ENCODE results near the gene CPSF4L.

CPSF4L gene

DNA sequence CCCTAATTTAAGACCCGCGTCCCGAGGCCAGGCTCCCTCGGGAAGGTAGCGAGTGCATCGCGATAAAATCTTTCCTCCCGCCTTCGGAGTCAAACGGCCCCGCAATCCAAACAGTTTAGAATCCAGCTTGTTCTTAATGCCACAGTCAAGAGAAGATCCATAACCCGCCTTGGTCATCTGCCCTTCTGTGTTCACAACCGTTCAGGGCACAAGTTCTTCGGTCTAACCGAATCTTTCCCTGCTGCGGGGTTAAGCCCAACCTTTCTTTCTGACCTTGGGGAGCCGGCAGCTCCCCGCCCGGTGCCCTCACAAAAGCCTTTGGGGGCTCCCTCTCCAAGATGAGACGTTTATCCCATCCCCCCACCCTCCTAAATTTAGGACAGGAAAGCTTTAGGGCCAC lies 30.3 kb downstream of the CPSF4L start:
- no peaks in the 10 kb centered on the region for H3F3A ChIP-seq (ENCODE audit: insufficient read depth, low read length)
- peaks cover 68% of the 10 kb centered on the region for H3K79me2 ChIP-seq (ENCODE audit: low read length)
- H3K9ac ChIP-seq (ENCODE audit: low read length), result peak overlapping the region; percentile 83
- no peak for TF ChIP-seq EZH2phosphoT487 (IDR thresholded peaks at IDR 0.05; ENCODE audit: low read length)
- TF ChIP-seq EZH2 (optimal IDR thresholded peaks at IDR 0.05; ENCODE audit: low read depth, low read length), result no peak
- TF ChIP-seq, protein P1, sequence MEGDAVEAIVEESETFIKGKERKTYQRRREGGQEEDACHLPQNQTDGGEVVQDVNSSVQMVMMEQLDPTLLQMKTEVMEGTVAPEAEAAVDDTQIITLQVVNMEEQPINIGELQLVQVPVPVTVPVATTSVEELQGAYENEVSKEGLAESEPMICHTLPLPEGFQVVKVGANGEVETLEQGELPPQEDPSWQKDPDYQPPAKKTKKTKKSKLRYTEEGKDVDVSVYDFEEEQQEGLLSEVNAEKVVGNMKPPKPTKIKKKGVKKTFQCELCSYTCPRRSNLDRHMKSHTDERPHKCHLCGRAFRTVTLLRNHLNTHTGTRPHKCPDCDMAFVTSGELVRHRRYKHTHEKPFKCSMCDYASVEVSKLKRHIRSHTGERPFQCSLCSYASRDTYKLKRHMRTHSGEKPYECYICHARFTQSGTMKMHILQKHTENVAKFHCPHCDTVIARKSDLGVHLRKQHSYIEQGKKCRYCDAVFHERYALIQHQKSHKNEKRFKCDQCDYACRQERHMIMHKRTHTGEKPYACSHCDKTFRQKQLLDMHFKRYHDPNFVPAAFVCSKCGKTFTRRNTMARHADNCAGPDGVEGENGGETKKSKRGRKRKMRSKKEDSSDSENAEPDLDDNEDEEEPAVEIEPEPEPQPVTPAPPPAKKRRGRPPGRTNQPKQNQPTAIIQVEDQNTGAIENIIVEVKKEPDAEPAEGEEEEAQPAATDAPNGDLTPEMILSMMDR (IDR thresholded peaks at IDR 0.05; ENCODE audit: low read length), result no peak
- no peak for DNase-seq
- no peaks in the 10 kb centered on the region for H3K9me3 ChIP-seq (replicated peaks; ENCODE audit: insufficient read depth, low read length)
- peak overlapping the region; percentile 89 for H2AFZ ChIP-seq (ENCODE audit: low read length)
- H3K27ac ChIP-seq (ENCODE audit: low read length), result no peak overlapping the region
- H4K20me1 ChIP-seq (ENCODE audit: insufficient read depth, low read length), result no peaks in the 10 kb centered on the region
- no peaks in the 10 kb centered on the region for H3K27me3 ChIP-seq (replicated peaks; ENCODE audit: insufficient read depth, low read length)
- peak overlapping the region; percentile 95 for H3K4me3 ChIP-seq (ENCODE audit: low read length)
- H3K36me3 ChIP-seq (replicated peaks; ENCODE audit: insufficient read depth, low read length), result no peaks in the 10 kb centered on the region; the same call in 1 of the 2 replicates
- peaks cover 4% of the 10 kb centered on the region for H3K4me1 ChIP-seq (ENCODE audit: low read length)
- H3K9me2 ChIP-seq (replicated peaks; ENCODE audit: insufficient read depth, low read length), result no peaks in the 10 kb centered on the region
- peak overlapping the region; percentile 71 for H3K4me2 ChIP-seq (ENCODE audit: low read depth, low read length)

DNA sequence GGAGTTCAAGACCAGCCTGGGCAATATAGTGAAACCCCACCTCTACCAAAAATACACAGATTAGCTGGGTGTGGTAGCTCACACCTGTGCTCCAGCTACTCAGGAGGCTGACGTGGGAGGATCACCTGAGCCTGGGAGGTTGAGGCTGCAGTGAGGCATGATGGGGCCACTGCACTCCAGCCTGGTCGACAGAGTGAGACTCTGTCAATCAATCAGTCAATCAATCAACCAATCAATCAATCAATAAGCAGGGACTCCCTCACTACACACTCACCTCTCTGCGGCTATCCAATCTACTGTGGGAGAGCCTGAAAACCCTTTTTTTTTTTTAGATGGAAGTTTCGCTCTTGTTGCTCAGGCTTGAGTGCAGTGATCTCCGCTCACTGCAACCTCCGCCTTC lies 31.6 kb downstream of the CPSF4L start:
- peaks cover 4% of the 10 kb centered on the region for H3K4me1 ChIP-seq (ENCODE audit: low read length)
- no peaks in the 10 kb centered on the region for H4K20me1 ChIP-seq (ENCODE audit: insufficient read depth, low read length)
- no peaks in the 10 kb centered on the region for H3K9me3 ChIP-seq (replicated peaks; ENCODE audit: insufficient read depth, low read length)
- H3K9me2 ChIP-seq (replicated peaks; ENCODE audit: insufficient read depth, low read length), result no peaks in the 10 kb centered on the region
- H3F3A ChIP-seq (ENCODE audit: insufficient read depth, low read length), result no peaks in the 10 kb centered on the region
- no peaks in the 10 kb centered on the region for H3K36me3 ChIP-seq (replicated peaks; ENCODE audit: insufficient read depth, low read length)
- TF ChIP-seq, protein P1 (IDR thresholded peaks at IDR 0.05; ENCODE audit: low read length), result no peak
- TF ChIP-seq EZH2 (optimal IDR thresholded peaks at IDR 0.05; ENCODE audit: low read depth, low read length) (no peak), EZH2phosphoT487 (IDR thresholded peaks at IDR 0.05; ENCODE audit: low read length) (no peak)
- H3K27me3 ChIP-seq (replicated peaks; ENCODE audit: insufficient read depth, low read length), result no peaks in the 10 kb centered on the region
- H3K27ac ChIP-seq (ENCODE audit: low read length), result no peak overlapping the region
- no peak overlapping the region for H3K9ac ChIP-seq (ENCODE audit: low read length)
- DNase-seq, result no peak
- peaks cover 76% of the 10 kb centered on the region for H3K79me2 ChIP-seq (ENCODE audit: low read length)
- H3K4me2 ChIP-seq (ENCODE audit: low read depth, low read length), result no peak overlapping the region
- H2AFZ ChIP-seq (ENCODE audit: low read length), result no peak overlapping the region
- H3K4me3 ChIP-seq (ENCODE audit: low read length), result no peak overlapping the region

DNA sequence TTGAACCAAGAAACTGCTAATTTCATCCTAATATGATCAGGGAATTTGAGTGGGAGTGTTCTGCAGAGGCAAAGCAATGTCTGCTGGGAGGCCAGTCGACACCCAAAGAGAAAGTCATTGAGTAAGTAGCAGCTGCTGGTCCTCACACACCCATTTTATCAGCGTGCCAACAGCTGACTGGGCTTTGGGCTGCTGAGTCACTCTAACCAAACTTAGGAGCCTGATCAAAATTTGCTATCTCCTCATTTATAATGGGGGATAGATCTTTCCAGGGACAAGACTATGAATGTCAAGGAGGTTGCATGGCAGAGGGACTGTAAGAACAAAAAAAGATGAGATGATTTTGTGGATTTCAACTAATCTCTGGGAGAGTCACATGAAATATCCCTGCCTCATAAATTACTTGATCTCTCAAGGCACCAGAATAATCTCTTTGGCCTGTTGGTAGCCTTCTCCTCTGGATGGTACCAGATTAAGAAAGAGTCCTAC lies 32.9 kb downstream of the CPSF4L start:
- Histone ChIP-seq H3K9me2 (replicated peaks; ENCODE audit: insufficient read depth, low read length) (no peaks in the 10 kb centered on the region), H3K27ac (ENCODE audit: low read length) (0 out of 2 replicates have a peak overlapping the region, but pooled peaks have one; percentile 2), H4K20me1 (ENCODE audit: insufficient read depth, low read length) (no peaks in the 10 kb centered on the region), H3K9ac (ENCODE audit: low read length) (no peak overlapping the region), H3K4me2 (ENCODE audit: low read depth, low read length) (no peak overlapping the region), H3K4me3 (ENCODE audit: low read length) (no peak overlapping the region), H3K79me2 (ENCODE audit: low read length) (peaks cover 83% of the 10 kb centered on the region), H3K9me3 (replicated peaks; ENCODE audit: insufficient read depth, low read length) (no peaks in the 10 kb centered on the region), H2AFZ (ENCODE audit: low read length) (no peak overlapping the region), H3K4me1 (ENCODE audit: low read length) (peaks cover 4% of the 10 kb centered on the region), H3F3A (ENCODE audit: insufficient read depth, low read length) (no peaks in the 10 kb centered on the region), H3K27me3 (replicated peaks; ENCODE audit: insufficient read depth, low read length) (no peaks in the 10 kb centered on the region), H3K36me3 (replicated peaks; ENCODE audit: insufficient read depth, low read length) (no peaks in the 10 kb centered on the region)
- DNase-seq, result peak; percentile 25
- TF ChIP-seq EZH2phosphoT487 (IDR thresholded peaks at IDR 0.05; ENCODE audit: low read length) (no peak), EZH2 (optimal IDR thresholded peaks at IDR 0.05; ENCODE audit: low read depth, low read length) (no peak)
- TF ChIP-seq, protein P1 (IDR thresholded peaks at IDR 0.05; ENCODE audit: low read length), result no peak

All from MM.1S (cell line).